Right atrium auricular region (tissue), 2 donors: ENCODE measurements around the gene CHKB. TPM values are rescaled to one million over a fixed set of nuclear protein-coding genes. Genes with fewer than 3 reads are reported as not detected.
A peak's percentile ranks its signal among the peaks of the same experiment; 100 is the strongest.
"Not testable (repeated sequence)": the region's sequence is repeated elsewhere in the genome, so short reads cannot be mapped to it uniquely, and the experiment has no call there.

ENCODE experiments used
- DNase-seq: peaks from one replicate; pipeline ENCODE4 v3.0.0-alpha.2; 2019; ENCODE audit warnings: low spot score
- H3K27ac ChIP-seq, 2 donors: fragments of 200-600 bp; sonication (generic); 1 replicate in 1 of 2; 2 replicates in 1 of 2; pipeline ENCODE4 v1.5.1; 2016 to 2019
- H3K27me3 ChIP-seq, 2 donors: fragments of 200-600 bp; sonication (generic); one replicate each; pipeline versions ENCODE4 v1.5.1 to v1.6.0; 2017 to 2019
- H3K36me3 ChIP-seq: fragments of 200-600 bp; sonication (generic); one replicate; pipeline ENCODE4 v1.5.1; 2016
- H3K4me1 ChIP-seq, 2 donors: fragments of 200-600 bp; sonication (generic); one replicate each; pipeline versions ENCODE4 v1.5.1 to v1.6.0; 2017 to 2019
- H3K4me3 ChIP-seq, 2 donors: fragments of 200-600 bp; sonication (generic); 1 replicate in 1 of 2; 2 replicates in 1 of 2; pipeline ENCODE4 v1.5.1; 2017 to 2019; ENCODE audit warnings: mild to moderate bottlenecking in 1 of 2, moderate library complexity in 1 of 2
- H3K9me3 ChIP-seq, 2 donors: fragments of 200-600 bp; sonication (generic); one replicate each; pipeline ENCODE4 v1.5.1; 2019
- CTCF ChIP-seq, 2 donors: fragments of 200-600 bp; sonication (generic); IDR thresholded peaks; one replicate each; pipeline ENCODE4 v1.5.1; 2019; ENCODE audit warnings: antibody characterized with exemption in 2 of 2
- total RNA-seq, 2 donors: library from RNA; depleted of rRNA; stranded (reverse); fragments of >200 nt; gene quantifications; one replicate each; pipeline ENCODE4 v1.1.0, GENCODE V29; 2016

Gene CHKB
- total RNA-seq, 2 donors from 2014 or later: 25.1 to 29.5 TPM

- TF ChIP-seq CTCF (IDR thresholded peaks at IDR 0.05): peak in 1 of 2 donors; percentile 17
- no peak for DNase-seq
- Histone ChIP-seq H3K27ac (no peak overlapping the region), H3K4me1 (peaks cover 0 to 39% of the 10 kb centered on the region in 2 donors), H3K9me3 (no peaks in the 10 kb centered on the region), H3K36me3 (no peaks in the 10 kb centered on the region), H3K4me3 (no peak overlapping the region), H3K27me3 (no peaks in the 10 kb centered on the region)
Observed at GRCh38 chr22:50621948-50622722, 39.5 kb upstream of the CHKB start.

GRCh38 chr22:50621356-50621880 lies 38.8 kb upstream of the CHKB start:
- TF ChIP-seq CTCF (IDR thresholded peaks at IDR 0.05): no peak

GRCh38 chr22:50620593-50621355 lies 38.1 kb upstream of the CHKB start:
- Histone ChIP-seq H3K36me3 (no peaks in the 10 kb centered on the region), H3K9me3 (no peaks in the 10 kb centered on the region), H3K27ac (no peak overlapping the region), H3K4me3 (peak overlapping the region in 1 of 2 donors; percentile 38), H3K27me3 (no peaks in the 10 kb centered on the region), H3K4me1 (peaks cover 0 to 29% of the 10 kb centered on the region in 2 donors)
- peak in 1 of 2 donors; percentile 87 for TF ChIP-seq CTCF (IDR thresholded peaks at IDR 0.05)
- peak; percentile 72 for DNase-seq

More at GRCh38 chr22:50621356-50621880, 38.8 kb upstream of the CHKB start:
- Histone ChIP-seq H3K27ac (no peak overlapping the region), H3K36me3 (no peaks in the 10 kb centered on the region), H3K27me3 (no peaks in the 10 kb centered on the region), H3K4me3 (no peak overlapping the region), H3K4me1 (peaks cover 0 to 32% of the 10 kb centered on the region in 2 donors), H3K9me3 (no peaks in the 10 kb centered on the region)
- DNase-seq: no peak

- not testable (repeated sequence) for H3K4me1 ChIP-seq, H3K27ac ChIP-seq, H3K27me3 ChIP-seq, DNase-seq, H3K36me3 ChIP-seq, H3K4me3 ChIP-seq, H3K9me3 ChIP-seq
Observed at GRCh38 chr22:50614296-50614695, 31.6 kb upstream of the CHKB start.

GRCh38 chr22:50613291-50613981 lies 30.8 kb upstream of the CHKB start:
- Histone ChIP-seq H3K4me1 (no peaks in the 10 kb centered on the region), H3K4me3 (no peak overlapping the region), H3K27ac (no peak overlapping the region), H3K27me3 (no peaks in the 10 kb centered on the region), H3K36me3 (no peaks in the 10 kb centered on the region), H3K9me3 (no peaks in the 10 kb centered on the region)
- no peak for TF ChIP-seq CTCF (IDR thresholded peaks at IDR 0.05)
- no peak for DNase-seq
